ENCODE results near the gene SLC35E1.

DNA sequence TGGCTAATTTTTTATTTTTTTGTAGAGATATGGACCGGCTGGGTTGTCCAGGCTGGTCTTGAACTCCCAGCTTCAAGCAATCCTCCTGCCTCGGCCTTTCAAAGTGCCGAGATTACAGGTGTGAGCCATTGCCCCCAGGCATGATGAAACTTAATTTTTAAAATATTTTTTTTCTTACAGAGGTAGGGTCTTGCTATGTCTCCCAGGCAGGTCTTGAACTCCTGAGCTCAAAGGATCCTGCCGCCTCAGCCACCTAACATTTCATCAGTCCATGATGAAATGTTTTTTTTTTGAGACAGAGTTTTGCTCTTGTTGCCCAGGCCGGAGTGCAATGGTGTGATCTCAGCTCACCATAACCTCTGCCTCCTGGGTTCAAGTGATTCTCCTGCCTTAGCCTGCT is 63.7 kb downstream of the SLC35E1 start:
- TF ChIP-seq, protein P1, sequence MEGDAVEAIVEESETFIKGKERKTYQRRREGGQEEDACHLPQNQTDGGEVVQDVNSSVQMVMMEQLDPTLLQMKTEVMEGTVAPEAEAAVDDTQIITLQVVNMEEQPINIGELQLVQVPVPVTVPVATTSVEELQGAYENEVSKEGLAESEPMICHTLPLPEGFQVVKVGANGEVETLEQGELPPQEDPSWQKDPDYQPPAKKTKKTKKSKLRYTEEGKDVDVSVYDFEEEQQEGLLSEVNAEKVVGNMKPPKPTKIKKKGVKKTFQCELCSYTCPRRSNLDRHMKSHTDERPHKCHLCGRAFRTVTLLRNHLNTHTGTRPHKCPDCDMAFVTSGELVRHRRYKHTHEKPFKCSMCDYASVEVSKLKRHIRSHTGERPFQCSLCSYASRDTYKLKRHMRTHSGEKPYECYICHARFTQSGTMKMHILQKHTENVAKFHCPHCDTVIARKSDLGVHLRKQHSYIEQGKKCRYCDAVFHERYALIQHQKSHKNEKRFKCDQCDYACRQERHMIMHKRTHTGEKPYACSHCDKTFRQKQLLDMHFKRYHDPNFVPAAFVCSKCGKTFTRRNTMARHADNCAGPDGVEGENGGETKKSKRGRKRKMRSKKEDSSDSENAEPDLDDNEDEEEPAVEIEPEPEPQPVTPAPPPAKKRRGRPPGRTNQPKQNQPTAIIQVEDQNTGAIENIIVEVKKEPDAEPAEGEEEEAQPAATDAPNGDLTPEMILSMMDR (IDR thresholded peaks at IDR 0.05) = no peak
- TF ChIP-seq POLR2AphosphoS5 (IDR thresholded peaks at IDR 0.05) (no peak), EP300 (IDR thresholded peaks at IDR 0.05) (no peak)
